Breast epithelium (tissue), 4 donors: Measurements from ENCODE around the gene SLC27A2. TPM values are rescaled to one million over a fixed set of nuclear protein-coding genes. Genes with fewer than 3 reads are reported as not detected.
A peak's percentile ranks its signal among the peaks of the same experiment; 100 is the strongest.

Source experiments
- DNase-seq, 2 donors: peaks; one replicate each; pipeline ENCODE4 v3.0.0-alpha.2; 2019; ENCODE audit warnings: low spot score in 2 of 2
- H3K27ac ChIP-seq, 2 donors: fragments of 200-600 bp; sonication (generic) in 1 of 2; one replicate each; pipeline ENCODE4 v1.5.1; 2016 to 2019; ENCODE audit warnings: mild to moderate bottlenecking in 1 of 2
- H3K27me3 ChIP-seq, 2 donors: fragments of 200-600 bp; sonication (generic) in 1 of 2; one replicate each; pipeline versions ENCODE4 v1.5.1 to v1.6.0; 2017 to 2019; ENCODE audit warnings: control low read depth in 1 of 2, mild to moderate bottlenecking in 1 of 2
- H3K36me3 ChIP-seq: fragments of 200-600 bp; one replicate; pipeline ENCODE4 v1.5.1; 2019
- H3K4me1 ChIP-seq, 2 donors: fragments of 200-600 bp; sonication (generic); one replicate each; pipeline ENCODE4 v1.5.1; 2016 to 2019; ENCODE audit warnings: control low read depth in 1 of 2
- H3K4me3 ChIP-seq, 3 donors: fragments of 200-600 bp; sonication (generic); 1 replicate in 2 of 3; 2 replicates in 1 of 3; pipeline ENCODE4 v1.5.1; 2016 to 2019; ENCODE audit warnings: mild to moderate bottlenecking in 3 of 3, moderate library complexity in 2 of 3
- H3K9me3 ChIP-seq, 2 donors: fragments of 200-600 bp; sonication (generic) in 1 of 2; one replicate each; pipeline ENCODE4 v1.5.1; 2016 to 2019; ENCODE audit warnings: control low read depth in 1 of 2
- CTCF ChIP-seq, 3 donors: fragments of 450-650 bp; IDR thresholded peaks; one replicate each; pipeline ENCODE4 v1.5.1; 2016 to 2017; ENCODE audit warnings: antibody characterized with exemption in 3 of 3, mild to moderate bottlenecking in 3 of 3, moderate library complexity in 3 of 3
- POLR2A ChIP-seq: fragments of 450-650 bp; IDR thresholded peaks from one replicate; pipeline ENCODE4 v1.6.1; 2016; ENCODE audit warnings: antibody characterized with exemption, mild to moderate bottlenecking, moderate library complexity
- POLR2AphosphoS5 ChIP-seq, 3 donors: sonication (generic); formaldehyde crosslinking; IDR thresholded peaks; one replicate each; pipeline ENCODE4 v1.6.1; 2017; ENCODE audit warnings: antibody characterized with exemption in 3 of 3
- intact Hi-C: fragments of 100-400 bp; cut with DNase I; formaldehyde crosslinking; loops from one replicate; pipeline ENCODE4 v1.15.1; 2023; ENCODE audit warnings: low total_unique reads
- total RNA-seq, 3 donors: library from RNA; depleted of rRNA; stranded (reverse); fragments of >200 nt; gene quantifications; one replicate each; pipeline ENCODE4 v1.1.0, GENCODE V29; 2016

The SLC27A2 gene
- total RNA-seq, 3 donors from 2014 or later: 0.96 to 5.6 (median 3.5) TPM

GRCh38 chr15:50162969-50163718 lies 18.9 kb upstream of the SLC27A2 start:
- intact Hi-C loops: loop anchor here (10.0 kb wide), 1 partner anchor 1212 kb away; no protein-coding TSS in a partner anchor
- no peak for DNase-seq
- Histone ChIP-seq H3K27ac (no peak overlapping the region), H3K36me3 (no peaks in the 10 kb centered on the region), H3K4me1 (no peaks in the 10 kb centered on the region), H3K27me3 (no peaks in the 10 kb centered on the region), H3K9me3 (no peaks in the 10 kb centered on the region), H3K4me3 (no peak overlapping the region)
- TF ChIP-seq POLR2AphosphoS5 (IDR thresholded peaks at IDR 0.05) (no peak), POLR2A (no peak), CTCF (IDR thresholded peaks at IDR 0.05) (no peak)

GRCh38 chr15:50163719-50164410 lies 18.1 kb upstream of the SLC27A2 start:
- no peaks in the 10 kb centered on the region for H3K36me3 ChIP-seq
- intact Hi-C loops: loop anchor here (10.0 kb wide), 1 partner anchor 1211 kb away; no protein-coding TSS in a partner anchor
- no peak overlapping the region for H3K4me3 ChIP-seq
- H3K4me1 ChIP-seq: no peaks in the 10 kb centered on the region
- H3K27ac ChIP-seq: peak overlapping the region in 1 of 2 donors; percentile 5
- DNase-seq: no peak
- H3K9me3 ChIP-seq: no peaks in the 10 kb centered on the region
- no peak for TF ChIP-seq POLR2A
- H3K27me3 ChIP-seq: no peaks in the 10 kb centered on the region

GRCh38 chr15:50164458-50164857 lies 17.5 kb upstream of the SLC27A2 start:
- peak overlapping the region in 1 of 2 donors; percentile 5 for H3K27ac ChIP-seq
- H3K9me3 ChIP-seq: no peaks in the 10 kb centered on the region
- no peaks in the 10 kb centered on the region for H3K36me3 ChIP-seq
- TF ChIP-seq CTCF (IDR thresholded peaks at IDR 0.05): no peak
- TF ChIP-seq POLR2AphosphoS5 (IDR thresholded peaks at IDR 0.05): no peak
- TF ChIP-seq POLR2A: no peak
- no peaks in the 10 kb centered on the region for H3K4me1 ChIP-seq
- intact Hi-C loops: loop anchor here (10.0 kb wide), 1 partner anchor 1210 kb away; no protein-coding TSS in a partner anchor
- H3K4me3 ChIP-seq: no peak overlapping the region
- DNase-seq: no peak
- H3K27me3 ChIP-seq: no peaks in the 10 kb centered on the region

GRCh38 chr15:50166216-50166615 lies 15.8 kb upstream of the SLC27A2 start:
- Histone ChIP-seq H3K4me3 (no peak overlapping the region), H3K4me1 (no peaks in the 10 kb centered on the region), H3K27me3 (no peaks in the 10 kb centered on the region), H3K9me3 (no peaks in the 10 kb centered on the region), H3K27ac (no peak overlapping the region), H3K36me3 (no peaks in the 10 kb centered on the region)
- no peak for TF ChIP-seq CTCF (IDR thresholded peaks at IDR 0.05)
- no peak for TF ChIP-seq POLR2AphosphoS5 (IDR thresholded peaks at IDR 0.05)
- no peak for TF ChIP-seq POLR2A
- DNase-seq: no peak
- intact Hi-C loops: loop anchor here (10.0 kb wide), 1 partner anchor 1209 kb away; no protein-coding TSS in a partner anchor

GRCh38 chr15:50167110-50167509 lies 14.9 kb upstream of the SLC27A2 start:
- Histone ChIP-seq H3K36me3 (no peaks in the 10 kb centered on the region), H3K9me3 (no peaks in the 10 kb centered on the region), H3K27me3 (no peaks in the 10 kb centered on the region), H3K27ac (no peak overlapping the region), H3K4me3 (no peak overlapping the region), H3K4me1 (no peaks in the 10 kb centered on the region)
- TF ChIP-seq POLR2A: no peak
- TF ChIP-seq POLR2AphosphoS5 (IDR thresholded peaks at IDR 0.05): no peak
- no peak for TF ChIP-seq CTCF (IDR thresholded peaks at IDR 0.05)
- intact Hi-C loops: loop anchor here (10.0 kb wide), 1 partner anchor 1208 kb away; no protein-coding TSS in a partner anchor
- no peak for DNase-seq
